Measurements from ENCODE around the gene MAP7. TPM values are rescaled to one million over a fixed set of nuclear protein-coding genes. Genes with fewer than 3 reads are reported as not detected.

Gene MAP7
- total RNA-seq, 6 experiments from 2014 or later = 0.14 to 0.65 (median 0.51) TPM

DNA sequence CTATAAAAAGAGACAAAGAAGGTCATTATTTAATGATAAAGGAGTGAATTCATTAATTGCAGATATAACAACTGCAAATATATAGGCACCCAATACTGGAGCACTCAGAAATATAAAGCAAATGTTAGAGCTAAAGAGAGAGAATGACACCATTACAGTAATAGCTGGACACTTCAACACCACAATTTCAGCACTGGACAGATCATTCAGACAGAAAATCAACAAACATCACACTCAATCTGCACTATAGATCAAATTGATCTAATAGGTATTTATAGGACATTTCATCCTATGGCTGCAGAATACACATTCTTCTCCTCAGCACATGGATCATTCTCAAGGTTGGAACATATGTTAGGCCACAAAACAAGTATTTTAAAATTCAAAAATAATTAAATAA, 72.7 kb downstream of the MAP7 start:
- no peak for DNase-seq
- H3K9me3 Mint-ChIP-seq = no peaks in the 10 kb centered on the region
- TF ChIP-seq, protein P1, sequence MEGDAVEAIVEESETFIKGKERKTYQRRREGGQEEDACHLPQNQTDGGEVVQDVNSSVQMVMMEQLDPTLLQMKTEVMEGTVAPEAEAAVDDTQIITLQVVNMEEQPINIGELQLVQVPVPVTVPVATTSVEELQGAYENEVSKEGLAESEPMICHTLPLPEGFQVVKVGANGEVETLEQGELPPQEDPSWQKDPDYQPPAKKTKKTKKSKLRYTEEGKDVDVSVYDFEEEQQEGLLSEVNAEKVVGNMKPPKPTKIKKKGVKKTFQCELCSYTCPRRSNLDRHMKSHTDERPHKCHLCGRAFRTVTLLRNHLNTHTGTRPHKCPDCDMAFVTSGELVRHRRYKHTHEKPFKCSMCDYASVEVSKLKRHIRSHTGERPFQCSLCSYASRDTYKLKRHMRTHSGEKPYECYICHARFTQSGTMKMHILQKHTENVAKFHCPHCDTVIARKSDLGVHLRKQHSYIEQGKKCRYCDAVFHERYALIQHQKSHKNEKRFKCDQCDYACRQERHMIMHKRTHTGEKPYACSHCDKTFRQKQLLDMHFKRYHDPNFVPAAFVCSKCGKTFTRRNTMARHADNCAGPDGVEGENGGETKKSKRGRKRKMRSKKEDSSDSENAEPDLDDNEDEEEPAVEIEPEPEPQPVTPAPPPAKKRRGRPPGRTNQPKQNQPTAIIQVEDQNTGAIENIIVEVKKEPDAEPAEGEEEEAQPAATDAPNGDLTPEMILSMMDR (IDR thresholded peaks at IDR 0.05) = no peak
- H3K27ac Mint-ChIP-seq = no peak overlapping the region
- H3K4me1 Mint-ChIP-seq (ENCODE audit: low read depth) = no peaks in the 10 kb centered on the region
- no peak overlapping the region for H3K4me3 Mint-ChIP-seq
- H3K36me3 Mint-ChIP-seq (ENCODE audit: low read depth) = no peaks in the 10 kb centered on the region
- 0 out of 2 replicates have a peak, but pooled peaks cover 2% of the 10 kb centered on the region for H3K27me3 Mint-ChIP-seq (ENCODE audit: insufficient read depth)

DNA sequence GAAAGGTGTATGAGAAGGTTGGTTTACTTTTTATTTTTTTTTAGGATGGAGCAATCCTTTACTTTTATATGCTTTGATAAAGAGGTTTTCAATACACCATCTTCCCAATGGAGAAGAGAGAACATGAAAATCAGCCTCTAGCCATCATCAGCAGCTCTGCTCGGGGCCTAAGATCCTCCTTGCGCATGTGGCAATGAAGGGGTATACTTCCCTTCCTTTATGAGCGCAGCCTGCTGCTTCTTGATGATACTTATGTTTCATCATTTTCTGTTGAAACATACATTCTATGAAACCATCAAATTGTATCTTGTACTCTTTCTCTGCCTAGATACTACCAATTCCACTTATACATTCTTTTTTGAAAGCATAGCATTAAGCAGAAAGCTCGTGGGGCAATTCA, 74.5 kb downstream of the MAP7 start:
- H3K4me1 Mint-ChIP-seq (ENCODE audit: low read depth) = no peaks in the 10 kb centered on the region
- no peaks in the 10 kb centered on the region for H3K36me3 Mint-ChIP-seq (ENCODE audit: low read depth)
- no peaks in the 10 kb centered on the region for H3K9me3 Mint-ChIP-seq
- TF ChIP-seq, protein P1 (IDR thresholded peaks at IDR 0.05) = no peak
- no peak overlapping the region for H3K4me3 Mint-ChIP-seq
- DNase-seq = no peak
- H3K27ac Mint-ChIP-seq = no peak overlapping the region
- 0 out of 2 replicates have a peak, but pooled peaks cover 2% of the 10 kb centered on the region for H3K27me3 Mint-ChIP-seq (ENCODE audit: insufficient read depth)

DNA sequence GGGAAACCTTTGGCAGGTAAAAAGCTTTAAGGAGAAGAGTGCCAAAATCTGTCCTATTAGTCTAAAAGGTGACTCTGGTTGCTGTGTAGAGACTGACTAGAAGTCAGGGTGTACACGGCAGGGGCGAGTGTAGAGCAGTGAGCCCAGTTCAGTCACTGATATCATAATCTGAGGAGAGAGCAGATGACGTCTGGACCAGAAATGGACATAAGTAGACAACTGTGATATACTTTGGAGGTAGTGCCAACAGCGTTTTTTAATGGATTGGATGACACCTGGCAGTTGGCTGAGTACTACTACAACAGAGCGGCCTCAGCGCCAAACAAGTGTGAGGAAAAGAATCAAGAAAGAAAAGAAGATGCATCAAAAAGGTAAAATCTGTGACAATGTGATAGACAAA, 76.0 kb downstream of the MAP7 start:
- peaks cover 5% of the 10 kb centered on the region; the same call in 1 of the 2 replicates for H3K27me3 Mint-ChIP-seq (ENCODE audit: insufficient read depth)

DNA sequence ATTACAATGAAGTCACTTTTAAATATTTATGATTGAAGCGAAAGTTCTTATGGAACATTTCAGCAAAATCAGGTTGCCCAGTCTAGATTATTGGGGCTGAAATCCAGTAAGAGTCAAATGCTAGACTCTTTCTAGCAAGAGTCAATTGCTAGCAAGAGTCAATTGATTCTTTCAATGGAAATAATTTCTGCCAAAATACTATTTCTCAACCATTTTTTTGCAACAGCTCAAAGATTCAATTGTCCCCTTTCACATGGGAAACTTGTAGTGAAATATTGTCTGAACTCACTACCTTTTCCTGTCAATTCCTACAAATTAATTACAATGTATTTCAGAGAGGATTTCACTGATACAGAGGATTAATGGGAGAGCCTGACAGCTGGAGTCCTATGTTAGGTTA, 78.3 kb downstream of the MAP7 start:
- Mint-ChIP-seq H3K9me3 (no peaks in the 10 kb centered on the region), H3K4me3 (no peak overlapping the region), H3K27me3 (ENCODE audit: insufficient read depth) (peaks cover 5% of the 10 kb centered on the region; the same call in 1 of the 2 replicates), H3K27ac (no peak overlapping the region), H3K36me3 (ENCODE audit: low read depth) (no peaks in the 10 kb centered on the region), H3K4me1 (ENCODE audit: low read depth) (no peaks in the 10 kb centered on the region)
- DNase-seq = no peak
- TF ChIP-seq, protein P1 (IDR thresholded peaks at IDR 0.05) = no peak

More for the DNA sequence above, 76.0 kb downstream of the MAP7 start:
- H3K4me1 Mint-ChIP-seq (ENCODE audit: low read depth) = no peaks in the 10 kb centered on the region
- no peak for DNase-seq
- no peaks in the 10 kb centered on the region for H3K9me3 Mint-ChIP-seq
- H3K36me3 Mint-ChIP-seq (ENCODE audit: low read depth) = no peaks in the 10 kb centered on the region
- no peak overlapping the region for H3K27ac Mint-ChIP-seq
- TF ChIP-seq, protein P1 (IDR thresholded peaks at IDR 0.05) = no peak
- no peak overlapping the region for H3K4me3 Mint-ChIP-seq

DNA sequence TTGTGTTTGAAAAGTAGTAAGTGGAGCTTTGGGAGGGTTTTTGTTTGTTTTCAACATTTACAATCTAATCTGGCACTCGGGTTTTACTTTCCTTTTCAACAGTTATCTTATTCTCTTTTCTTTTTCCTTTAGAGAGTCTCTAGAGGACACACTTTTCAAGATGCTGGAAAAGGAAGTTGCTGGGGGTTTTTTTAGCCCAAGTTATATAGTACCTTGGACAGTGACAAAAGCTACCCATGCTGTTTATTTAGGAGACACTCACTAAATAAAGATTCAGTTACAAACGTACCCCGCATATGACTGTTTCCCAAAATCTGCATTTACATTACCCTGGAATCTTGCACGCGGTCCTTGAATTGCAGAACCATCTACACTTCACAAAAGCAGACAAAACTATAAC, 78.8 kb downstream of the MAP7 start:
- H3K4me1 Mint-ChIP-seq (ENCODE audit: low read depth) = no peaks in the 10 kb centered on the region
- peaks cover 5% of the 10 kb centered on the region; the same call in 1 of the 2 replicates for H3K27me3 Mint-ChIP-seq (ENCODE audit: insufficient read depth)
- H3K4me3 Mint-ChIP-seq = no peak overlapping the region
- TF ChIP-seq, protein P1 (IDR thresholded peaks at IDR 0.05) = no peak
- no peak for DNase-seq
- H3K27ac Mint-ChIP-seq = no peak overlapping the region
- H3K9me3 Mint-ChIP-seq = no peaks in the 10 kb centered on the region
- H3K36me3 Mint-ChIP-seq (ENCODE audit: low read depth) = no peaks in the 10 kb centered on the region

DNA sequence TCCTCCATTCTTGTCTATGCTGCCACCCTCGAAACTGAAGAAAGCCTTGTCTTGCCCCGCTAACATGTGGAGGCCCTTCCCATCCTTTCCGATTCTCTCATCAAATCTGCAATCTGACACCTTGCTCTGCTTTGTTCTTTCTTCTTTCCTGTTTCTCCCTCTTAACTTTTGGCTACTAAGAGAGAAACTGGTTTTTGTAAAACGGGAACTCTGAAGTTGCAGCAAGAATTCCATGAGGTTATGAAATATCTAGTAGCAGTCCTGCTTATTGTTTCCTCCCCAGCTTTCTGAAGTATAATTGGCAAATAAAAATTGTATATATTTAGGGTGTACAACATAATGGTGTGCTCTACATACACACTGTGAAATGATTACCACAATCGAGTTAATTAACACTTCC, 80.2 kb downstream of the MAP7 start:
- no peaks in the 10 kb centered on the region for H3K9me3 Mint-ChIP-seq
- no peak for DNase-seq
- TF ChIP-seq, protein P1 (IDR thresholded peaks at IDR 0.05) = no peak
- H3K36me3 Mint-ChIP-seq (ENCODE audit: low read depth) = no peaks in the 10 kb centered on the region
- no peak overlapping the region for H3K27ac Mint-ChIP-seq
- peaks cover 5% of the 10 kb centered on the region; the same call in 1 of the 2 replicates for H3K27me3 Mint-ChIP-seq (ENCODE audit: insufficient read depth)
- no peak overlapping the region for H3K4me3 Mint-ChIP-seq
- H3K4me1 Mint-ChIP-seq (ENCODE audit: low read depth) = no peaks in the 10 kb centered on the region

Measured in HFFc6 (cell line).